Activated CD4-positive, alpha-beta T cell treated with anti-CD3 and anti-CD28 coated beads for 48 hours (primary cell): ENCODE measurements around the gene CAMLG.

Source experiments
- DNase-seq: peaks from one replicate; pipeline ENCODE4 v3.0.0-alpha.2; 2020

Gene CAMLG

DNA sequence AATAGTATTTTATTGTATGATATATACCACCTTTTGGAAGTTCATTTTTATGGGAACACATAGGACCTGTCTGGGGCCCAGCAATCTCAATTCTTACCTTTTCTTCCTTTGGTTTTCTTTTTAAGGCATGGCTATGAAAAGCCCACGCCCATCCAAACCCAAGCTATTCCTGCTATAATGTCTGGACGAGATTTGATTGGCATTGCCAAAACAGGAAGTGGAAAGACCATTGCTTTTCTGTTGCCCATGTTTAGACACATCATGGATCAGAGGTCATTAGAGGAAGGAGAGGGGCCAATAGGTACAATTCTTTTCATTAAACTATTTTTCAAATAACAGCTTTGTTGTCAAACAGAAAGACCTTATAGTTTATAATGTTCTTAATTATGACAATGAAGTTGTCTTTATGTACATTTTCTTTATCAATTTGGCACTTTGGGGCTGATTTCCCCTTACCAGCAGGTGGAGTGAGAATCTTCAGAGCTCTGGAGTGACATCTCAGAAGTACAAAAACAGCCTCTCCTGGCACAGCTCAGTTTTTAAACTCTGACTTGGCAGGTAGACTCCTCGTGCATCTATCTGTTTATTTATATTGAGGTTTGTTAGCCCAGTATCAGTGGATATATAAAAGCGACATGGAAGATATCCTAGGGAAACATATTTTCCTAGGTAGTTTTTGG is 46.0 kb downstream of the CAMLG start:
- no peak for DNase-seq

DNA sequence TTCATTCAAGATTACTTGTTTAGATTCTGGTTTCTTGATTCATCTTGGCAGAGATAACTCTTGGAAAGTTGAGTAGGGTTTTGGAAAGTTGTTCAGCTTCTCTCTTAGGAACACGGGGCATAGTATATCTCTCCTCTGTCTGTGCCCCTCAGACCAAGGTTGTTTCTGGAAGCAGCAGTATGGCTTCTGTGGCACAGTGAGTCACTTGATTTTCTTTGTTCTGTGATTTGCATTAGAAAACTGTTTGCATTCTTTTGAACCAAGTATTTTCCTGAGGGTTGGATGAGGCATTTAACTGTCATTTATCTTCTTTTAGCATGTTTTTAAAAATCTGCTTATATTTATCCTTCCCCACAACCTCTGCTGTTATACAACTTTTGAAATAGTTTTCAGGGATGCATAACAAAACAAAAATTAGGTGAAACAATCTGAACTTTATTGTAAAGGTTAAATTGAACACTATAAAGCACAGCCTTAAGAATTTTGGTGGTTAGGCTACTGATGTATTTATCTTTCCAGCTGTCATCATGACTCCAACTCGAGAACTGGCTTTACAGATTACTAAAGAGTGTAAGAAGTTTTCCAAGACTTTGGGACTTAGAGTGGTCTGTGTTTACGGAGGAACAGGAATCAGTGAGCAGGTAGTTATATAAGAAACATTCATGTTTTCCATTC is 46.7 kb downstream of the CAMLG start:
- DNase-seq: no peak

GRCh38 chr5:134787692-134788091 is 49.3 kb downstream of the CAMLG start:
- DNase-seq: no peak

- DNase-seq: no peak
Measured at GRCh38 chr5:134791580-134791979, 53.2 kb downstream of the CAMLG start.

DNA sequence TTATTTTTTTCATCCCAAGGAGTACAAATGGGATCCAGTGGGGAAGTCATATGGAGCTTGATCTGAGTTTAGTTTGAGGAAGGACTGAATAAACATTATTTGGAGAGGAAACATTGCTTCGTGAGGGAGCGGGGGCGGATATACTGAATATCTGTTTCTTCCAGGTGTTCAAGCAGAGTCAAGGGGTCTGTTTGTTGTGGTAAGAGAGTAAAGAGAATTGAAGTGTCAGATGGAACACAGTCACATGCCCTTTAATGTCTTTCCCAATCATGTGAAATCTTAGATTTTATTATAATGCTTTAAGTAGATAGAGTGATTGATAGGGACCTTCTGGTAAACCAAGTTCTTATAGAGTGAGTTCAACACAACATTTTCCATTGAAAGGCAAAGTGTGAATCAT is 53.9 kb downstream of the CAMLG start:
- DNase-seq: no peak

DNA sequence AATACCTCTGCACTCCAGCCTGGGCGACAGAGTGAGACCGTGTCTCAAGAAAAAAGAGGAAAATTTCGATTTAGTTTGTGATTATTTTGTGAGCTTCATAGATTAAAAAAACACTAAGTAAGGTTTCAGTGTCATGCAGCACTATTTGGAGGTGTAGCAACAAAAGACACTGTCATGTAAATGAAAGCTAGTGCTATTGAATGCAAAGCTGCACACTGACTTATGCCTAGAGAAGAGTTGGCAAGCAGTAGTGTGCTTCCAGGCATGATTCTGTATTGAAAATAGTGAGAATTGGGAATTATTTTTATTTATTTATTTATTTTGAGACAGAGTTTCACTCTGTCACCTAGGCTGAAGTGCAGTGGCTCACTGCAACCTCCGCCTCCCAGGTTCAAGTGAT is 54.8 kb downstream of the CAMLG start:
- no peak for DNase-seq

DNA sequence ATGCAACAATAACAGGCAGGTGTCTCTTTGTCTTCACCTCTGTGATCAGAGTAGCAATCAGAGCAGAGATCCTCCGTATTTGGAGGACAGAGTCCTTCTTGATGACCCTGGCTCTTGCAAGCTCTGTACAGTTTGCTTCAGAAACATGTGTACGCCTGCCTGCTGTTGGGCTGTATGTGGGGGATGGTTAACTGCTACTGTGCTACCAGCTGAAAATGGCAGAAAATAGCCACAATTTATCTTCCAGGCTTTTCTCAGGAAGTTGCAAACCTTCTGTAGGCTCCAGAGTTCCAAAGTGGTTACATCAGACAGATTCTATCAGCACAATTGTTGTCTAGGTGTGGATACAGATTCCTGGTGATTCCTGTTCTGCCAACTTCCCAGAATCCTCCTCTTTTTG is 55.7 kb downstream of the CAMLG start:
- DNase-seq: no peak

- DNase-seq: no peak
Measured at GRCh38 chr5:134794819-134795218, 56.5 kb downstream of the CAMLG start.

- DNase-seq: no peak
Measured at GRCh38 chr5:134798468-134798867, 60.1 kb downstream of the CAMLG start.
